PFSK-1 (cell line): ENCODE results near the gene ANKRD13B.

Source experiments
- FOXP2 ChIP-seq: optimal IDR thresholded peaks from 2 replicates; pipeline ENCODE3; 2011; ENCODE audit warnings: borderline replicate concordance, control low read depth, inconsistent platforms; ENCODE audit not compliant: insufficient read depth; ENCODE audit errors: extremely low read length, extremely low read depth
- POLR2AphosphoS5 ChIP-seq: IDR thresholded peaks from 2 replicates; pipeline ENCODE4 v1.6.1; 2012; ENCODE audit warnings: low read depth, mild to moderate bottlenecking, control low read depth, low read length, moderate library complexity
- SIN3A ChIP-seq: IDR thresholded peaks from 2 replicates; pipeline ENCODE4 v1.6.1; 2012; ENCODE audit warnings: mild to moderate bottlenecking, low read length, moderate library complexity, borderline replicate concordance; ENCODE audit not compliant: insufficient read depth
- TAF1 ChIP-seq: IDR thresholded peaks from 2 replicates; pipeline ENCODE4 v1.6.1; 2012; ENCODE audit warnings: low read length, control low read depth, borderline replicate concordance; ENCODE audit not compliant: insufficient read depth
- TF ChIP-seq, protein P1 (sequence below), 2 experiments: IDR thresholded peaks; 2 replicates each; pipeline versions ENCODE4 v1.6.1 to v1.8.0; 2011 to 2012; ENCODE audit warnings: low read depth in 2 of 2, low read length in 2 of 2, control low read depth in 1 of 2, inconsistent platforms in 1 of 2, mild to moderate bottlenecking in 1 of 2, moderate library complexity in 1 of 2; ENCODE audit not compliant: insufficient read depth in 1 of 2

Gene ANKRD13B

DNA sequence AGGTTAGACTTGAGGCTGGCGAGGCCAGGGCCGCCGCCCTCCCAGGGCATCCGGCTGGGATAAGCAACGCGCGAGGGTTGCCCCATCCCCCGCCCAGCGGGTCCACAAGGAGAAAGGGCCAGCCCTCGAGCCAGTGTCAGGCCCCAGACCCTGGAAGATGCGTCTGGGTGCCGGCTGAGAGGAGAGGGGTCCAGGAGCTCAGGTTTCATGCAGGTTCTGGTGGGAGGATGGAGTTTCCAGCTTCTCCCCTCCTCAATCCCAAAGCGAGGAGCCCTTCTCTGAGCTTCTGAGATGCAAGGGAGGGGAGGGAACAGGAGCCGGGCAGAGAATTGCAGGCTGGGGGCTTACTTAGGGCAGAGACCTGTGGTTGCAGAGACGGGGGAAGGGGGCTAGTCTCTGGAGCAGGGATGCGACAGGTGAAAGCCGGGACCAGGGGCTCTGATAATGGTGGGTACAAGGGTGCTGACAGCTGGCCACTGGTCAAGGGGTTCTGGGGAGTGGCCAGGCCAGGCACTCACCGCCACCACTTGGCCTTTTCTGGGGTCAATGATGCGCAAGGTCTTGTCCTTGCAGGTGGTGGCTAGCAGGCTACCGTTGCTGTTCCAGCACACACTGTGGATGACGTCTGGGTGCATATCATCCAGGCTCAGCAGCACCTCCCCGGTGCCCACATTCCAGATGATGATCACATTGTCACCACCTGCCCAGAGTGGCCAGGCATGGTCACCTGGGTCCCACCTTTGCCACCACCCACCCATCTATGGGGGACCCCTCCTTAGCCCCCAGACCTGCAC, 25.5 kb downstream of the ANKRD13B start:
- TF ChIP-seq POLR2AphosphoS5 (no peak), TAF1 (no peak), SIN3A (no peak), FOXP2 (no peak)
- TF ChIP-seq, protein P1, sequence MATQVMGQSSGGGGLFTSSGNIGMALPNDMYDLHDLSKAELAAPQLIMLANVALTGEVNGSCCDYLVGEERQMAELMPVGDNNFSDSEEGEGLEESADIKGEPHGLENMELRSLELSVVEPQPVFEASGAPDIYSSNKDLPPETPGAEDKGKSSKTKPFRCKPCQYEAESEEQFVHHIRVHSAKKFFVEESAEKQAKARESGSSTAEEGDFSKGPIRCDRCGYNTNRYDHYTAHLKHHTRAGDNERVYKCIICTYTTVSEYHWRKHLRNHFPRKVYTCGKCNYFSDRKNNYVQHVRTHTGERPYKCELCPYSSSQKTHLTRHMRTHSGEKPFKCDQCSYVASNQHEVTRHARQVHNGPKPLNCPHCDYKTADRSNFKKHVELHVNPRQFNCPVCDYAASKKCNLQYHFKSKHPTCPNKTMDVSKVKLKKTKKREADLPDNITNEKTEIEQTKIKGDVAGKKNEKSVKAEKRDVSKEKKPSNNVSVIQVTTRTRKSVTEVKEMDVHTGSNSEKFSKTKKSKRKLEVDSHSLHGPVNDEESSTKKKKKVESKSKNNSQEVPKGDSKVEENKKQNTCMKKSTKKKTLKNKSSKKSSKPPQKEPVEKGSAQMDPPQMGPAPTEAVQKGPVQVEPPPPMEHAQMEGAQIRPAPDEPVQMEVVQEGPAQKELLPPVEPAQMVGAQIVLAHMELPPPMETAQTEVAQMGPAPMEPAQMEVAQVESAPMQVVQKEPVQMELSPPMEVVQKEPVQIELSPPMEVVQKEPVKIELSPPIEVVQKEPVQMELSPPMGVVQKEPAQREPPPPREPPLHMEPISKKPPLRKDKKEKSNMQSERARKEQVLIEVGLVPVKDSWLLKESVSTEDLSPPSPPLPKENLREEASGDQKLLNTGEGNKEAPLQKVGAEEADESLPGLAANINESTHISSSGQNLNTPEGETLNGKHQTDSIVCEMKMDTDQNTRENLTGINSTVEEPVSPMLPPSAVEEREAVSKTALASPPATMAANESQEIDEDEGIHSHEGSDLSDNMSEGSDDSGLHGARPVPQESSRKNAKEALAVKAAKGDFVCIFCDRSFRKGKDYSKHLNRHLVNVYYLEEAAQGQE (IDR thresholded peaks at IDR 0.05; ENCODE audit: insufficient read depth in 1 of 2, low read depth in 2 of 2, low read length in 2 of 2) = no peak

DNA sequence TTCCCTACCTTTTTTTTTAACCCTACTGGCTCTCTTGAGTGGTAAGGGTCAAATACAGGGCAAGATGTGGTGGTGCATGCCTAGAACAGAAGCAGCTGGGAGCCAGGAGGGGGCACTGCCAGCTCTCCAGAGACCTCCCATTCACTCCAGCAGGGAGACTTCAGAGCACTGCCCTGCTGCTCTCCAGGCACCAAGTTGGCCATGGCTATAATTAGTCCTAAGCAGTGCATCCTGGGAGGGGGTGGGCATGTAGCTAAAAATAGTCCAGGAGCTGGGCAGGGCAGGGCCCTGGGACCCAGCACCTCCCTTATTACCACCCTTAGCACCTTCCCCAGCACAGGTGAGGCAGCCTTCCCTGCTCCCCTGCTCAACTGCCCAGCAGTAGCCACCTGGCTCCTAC, 26.3 kb downstream of the ANKRD13B start:
- TF ChIP-seq, protein P1 (IDR thresholded peaks at IDR 0.05; ENCODE audit: insufficient read depth in 1 of 2, low read depth in 2 of 2, low read length in 2 of 2) = no peak
- no peak for TF ChIP-seq SIN3A
- TF ChIP-seq POLR2AphosphoS5 = no peak
- TF ChIP-seq TAF1 = no peak
- TF ChIP-seq FOXP2 = no peak

DNA sequence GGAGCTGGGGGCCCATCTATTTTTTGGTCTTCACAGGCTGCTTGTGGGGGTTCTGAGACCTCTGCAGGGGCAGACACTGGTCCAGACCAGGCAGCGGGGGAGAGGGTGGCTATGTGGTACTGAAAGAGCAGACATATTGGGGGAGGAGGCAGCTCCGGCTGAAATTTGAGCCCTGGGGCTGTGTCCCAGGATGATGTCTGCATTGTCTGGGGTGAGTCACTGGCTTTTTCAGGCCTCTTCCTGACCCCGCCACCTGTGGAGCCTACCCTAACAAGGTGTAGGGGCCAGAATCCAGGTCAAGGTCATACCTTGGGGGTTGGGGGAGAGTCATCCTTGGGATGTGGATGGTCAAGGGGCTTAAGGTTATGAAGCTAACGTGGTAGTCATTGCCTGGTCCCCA, 27.3 kb downstream of the ANKRD13B start:
- TF ChIP-seq SIN3A = no peak
- TF ChIP-seq TAF1 = no peak
- TF ChIP-seq, protein P1 (IDR thresholded peaks at IDR 0.05; ENCODE audit: insufficient read depth in 1 of 2, low read depth in 2 of 2, low read length in 2 of 2) = no peak
- no peak for TF ChIP-seq FOXP2
- no peak for TF ChIP-seq POLR2AphosphoS5

DNA sequence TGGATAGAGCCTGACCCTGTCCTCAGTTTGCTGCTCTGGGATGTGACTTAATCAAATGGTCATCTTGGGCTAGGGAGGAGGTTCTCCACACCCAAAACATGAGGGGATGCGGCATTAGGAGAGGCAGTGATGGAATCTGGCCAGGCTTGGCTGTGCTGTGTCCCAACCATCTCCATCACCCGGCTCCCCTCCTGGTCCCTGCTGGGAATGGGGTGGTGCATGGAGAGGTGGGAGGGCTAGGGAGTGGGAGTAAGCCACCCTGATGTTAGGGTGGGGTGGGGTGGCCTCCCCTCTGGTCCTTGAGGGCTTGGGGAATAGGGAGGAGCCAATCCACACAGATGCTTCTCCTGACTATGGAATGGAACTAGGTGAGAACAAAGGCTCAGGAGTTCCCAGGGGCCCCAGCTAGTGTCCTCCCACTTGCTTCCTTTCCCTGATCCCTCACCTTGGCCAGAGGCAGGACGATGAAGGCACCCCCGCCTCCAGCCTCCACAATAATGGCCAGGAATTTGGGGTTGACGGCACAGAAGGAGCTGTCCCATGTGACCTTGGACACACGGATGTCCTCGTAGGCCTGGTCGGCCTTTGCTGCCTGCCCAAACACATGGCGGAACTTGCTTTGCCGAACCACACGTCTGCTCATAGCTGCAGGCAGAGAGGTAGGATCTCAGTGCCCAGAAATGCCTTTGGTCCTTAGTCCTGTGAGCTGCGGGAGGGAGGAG, 28.0 kb downstream of the ANKRD13B start:
- TF ChIP-seq TAF1 = no peak
- no peak for TF ChIP-seq FOXP2
- TF ChIP-seq, protein P1 (IDR thresholded peaks at IDR 0.05; ENCODE audit: insufficient read depth in 1 of 2, low read depth in 2 of 2, low read length in 2 of 2) = no peak
- no peak for TF ChIP-seq SIN3A
- no peak for TF ChIP-seq POLR2AphosphoS5
